Measurements from ENCODE around the gene IQGAP2. TPM values are rescaled to one million over a fixed set of nuclear protein-coding genes. Genes with fewer than 3 reads are reported as not detected.
A peak's percentile ranks its signal among the peaks of the same experiment; 100 is the strongest.

The IQGAP2 gene
- total and polyA plus RNA-seq, 2 donors, result 20.7 to 33.3 TPM

GRCh38 chr5:76570153-76570552 lies 167.1 kb downstream of the IQGAP2 start:
- H3K4me3 ChIP-seq (ENCODE audit: low read length in 2 of 2), result no peak overlapping the region
- no peaks in the 10 kb centered on the region for H3K27me3 ChIP-seq (ENCODE audit: control insufficient read depth in 2 of 2, insufficient read depth in 1 of 2, low read length in 1 of 2)
- no peaks in the 10 kb centered on the region for H3K36me3 ChIP-seq (ENCODE audit: control insufficient read depth in 2 of 2, insufficient read depth in 2 of 2, low read length in 1 of 2)
- no peak for DNase-seq (ENCODE audit: low read depth in 6 of 9, low spot score in 9 of 9)
- H3K9me3 ChIP-seq (ENCODE audit: control insufficient read depth in 2 of 2, insufficient read depth in 1 of 2, low read length in 1 of 2), result no peaks in the 10 kb centered on the region
- H3K27ac ChIP-seq (ENCODE audit: low read depth in 1 of 2, low read length in 1 of 2), result no peak overlapping the region
- H3K4me1 ChIP-seq (ENCODE audit: control insufficient read depth in 2 of 2, insufficient read depth in 2 of 2, low read length in 2 of 2), result no peaks in the 10 kb centered on the region
- WGBS, result 93% methylated on average over 4 of the region's 4 CpGs

GRCh38 chr5:76571559-76571958 lies 168.5 kb downstream of the IQGAP2 start:
- Histone ChIP-seq H3K27me3 (ENCODE audit: control insufficient read depth in 2 of 2, insufficient read depth in 1 of 2, low read length in 1 of 2) (no peaks in the 10 kb centered on the region), H3K9me3 (ENCODE audit: control insufficient read depth in 2 of 2, insufficient read depth in 1 of 2, low read length in 1 of 2) (no peaks in the 10 kb centered on the region), H3K27ac (ENCODE audit: low read depth in 1 of 2, low read length in 1 of 2) (no peak overlapping the region), H3K4me3 (ENCODE audit: low read length in 2 of 2) (no peak overlapping the region), H3K36me3 (ENCODE audit: control insufficient read depth in 2 of 2, insufficient read depth in 2 of 2, low read length in 1 of 2) (no peaks in the 10 kb centered on the region), H3K4me1 (ENCODE audit: control insufficient read depth in 2 of 2, insufficient read depth in 2 of 2, low read length in 2 of 2) (no peaks in the 10 kb centered on the region)
- DNase-seq (ENCODE audit: low read depth in 6 of 9, low spot score in 9 of 9), result no peak

- Histone ChIP-seq H3K36me3 (ENCODE audit: control insufficient read depth in 2 of 2, insufficient read depth in 2 of 2, low read length in 1 of 2) (no peaks in the 10 kb centered on the region), H3K27me3 (ENCODE audit: control insufficient read depth in 2 of 2, insufficient read depth in 1 of 2, low read length in 1 of 2) (no peaks in the 10 kb centered on the region), H3K9me3 (ENCODE audit: control insufficient read depth in 2 of 2, insufficient read depth in 1 of 2, low read length in 1 of 2) (no peaks in the 10 kb centered on the region), H3K27ac (ENCODE audit: low read depth in 1 of 2, low read length in 1 of 2) (no peak overlapping the region), H3K4me1 (ENCODE audit: control insufficient read depth in 2 of 2, insufficient read depth in 2 of 2, low read length in 2 of 2) (no peaks in the 10 kb centered on the region), H3K4me3 (ENCODE audit: low read length in 2 of 2) (no peak overlapping the region)
- no peak for DNase-seq (ENCODE audit: low read depth in 6 of 9, low spot score in 9 of 9)
Observed at GRCh38 chr5:76576450-76576849, 173.4 kb downstream of the IQGAP2 start.

GRCh38 chr5:76576996-76577395 lies 173.9 kb downstream of the IQGAP2 start:
- Histone ChIP-seq H3K4me3 (ENCODE audit: low read length in 2 of 2) (no peak overlapping the region), H3K4me1 (ENCODE audit: control insufficient read depth in 2 of 2, insufficient read depth in 2 of 2, low read length in 2 of 2) (no peaks in the 10 kb centered on the region), H3K36me3 (ENCODE audit: control insufficient read depth in 2 of 2, insufficient read depth in 2 of 2, low read length in 1 of 2) (no peaks in the 10 kb centered on the region), H3K27me3 (ENCODE audit: control insufficient read depth in 2 of 2, insufficient read depth in 1 of 2, low read length in 1 of 2) (no peaks in the 10 kb centered on the region), H3K9me3 (ENCODE audit: control insufficient read depth in 2 of 2, insufficient read depth in 1 of 2, low read length in 1 of 2) (no peaks in the 10 kb centered on the region), H3K27ac (ENCODE audit: low read depth in 1 of 2, low read length in 1 of 2) (no peak overlapping the region)
- 96% methylated on average over 4 of the region's 4 CpGs for WGBS
- no peak for DNase-seq (ENCODE audit: low read depth in 6 of 9, low spot score in 9 of 9)

GRCh38 chr5:76579166-76579937 lies 176.3 kb downstream of the IQGAP2 start:
- Histone ChIP-seq H3K27me3 (ENCODE audit: control insufficient read depth in 2 of 2, insufficient read depth in 1 of 2, low read length in 1 of 2) (no peaks in the 10 kb centered on the region), H3K9me3 (ENCODE audit: control insufficient read depth in 2 of 2, insufficient read depth in 1 of 2, low read length in 1 of 2) (no peaks in the 10 kb centered on the region), H3K4me3 (ENCODE audit: low read length in 2 of 2) (no peak overlapping the region), H3K4me1 (ENCODE audit: control insufficient read depth in 2 of 2, insufficient read depth in 2 of 2, low read length in 2 of 2) (peaks cover 0 to 5% of the 10 kb centered on the region in 2 donors), H3K36me3 (ENCODE audit: control insufficient read depth in 2 of 2, insufficient read depth in 2 of 2, low read length in 1 of 2) (no peaks in the 10 kb centered on the region), H3K27ac (ENCODE audit: low read depth in 1 of 2, low read length in 1 of 2) (no peak overlapping the region)
- 91% methylated on average over 7 of the region's 7 CpGs for WGBS
- no peak for DNase-seq (ENCODE audit: low read depth in 6 of 9, low spot score in 9 of 9)

- Histone ChIP-seq H3K27me3 (ENCODE audit: control insufficient read depth in 2 of 2, insufficient read depth in 1 of 2, low read length in 1 of 2) (no peaks in the 10 kb centered on the region), H3K27ac (ENCODE audit: low read depth in 1 of 2, low read length in 1 of 2) (no peak overlapping the region), H3K36me3 (ENCODE audit: control insufficient read depth in 2 of 2, insufficient read depth in 2 of 2, low read length in 1 of 2) (no peaks in the 10 kb centered on the region), H3K4me3 (ENCODE audit: low read length in 2 of 2) (no peak overlapping the region), H3K9me3 (ENCODE audit: control insufficient read depth in 2 of 2, insufficient read depth in 1 of 2, low read length in 1 of 2) (no peaks in the 10 kb centered on the region), H3K4me1 (ENCODE audit: control insufficient read depth in 2 of 2, insufficient read depth in 2 of 2, low read length in 2 of 2) (peaks cover 0 to 5% of the 10 kb centered on the region in 2 donors)
- WGBS, result 99% methylated on average over 3 of the region's 3 CpGs
- DNase-seq (ENCODE audit: low read depth in 6 of 9, low spot score in 9 of 9), result no peak
Observed at GRCh38 chr5:76580981-76581380, 177.9 kb downstream of the IQGAP2 start.

GRCh38 chr5:76582230-76583162 lies 179.4 kb downstream of the IQGAP2 start:
- DNase-seq (ENCODE audit: low read depth in 6 of 9, low spot score in 9 of 9), result peak in 1 of 9 donors; percentile 29
- H3K4me1 ChIP-seq (ENCODE audit: control insufficient read depth in 2 of 2, insufficient read depth in 2 of 2, low read length in 2 of 2), result peaks cover 0 to 5% of the 10 kb centered on the region in 2 donors
- H3K4me3 ChIP-seq (ENCODE audit: low read length in 2 of 2), result no peak overlapping the region
- no peaks in the 10 kb centered on the region for H3K36me3 ChIP-seq (ENCODE audit: control insufficient read depth in 2 of 2, insufficient read depth in 2 of 2, low read length in 1 of 2)
- 94% methylated on average over 6 of the region's 6 CpGs for WGBS
- no peak overlapping the region for H3K27ac ChIP-seq (ENCODE audit: low read depth in 1 of 2, low read length in 1 of 2)
- H3K27me3 ChIP-seq (ENCODE audit: control insufficient read depth in 2 of 2, insufficient read depth in 1 of 2, low read length in 1 of 2), result no peaks in the 10 kb centered on the region
- H3K9me3 ChIP-seq (ENCODE audit: control insufficient read depth in 2 of 2, insufficient read depth in 1 of 2, low read length in 1 of 2), result no peaks in the 10 kb centered on the region

- 79% methylated on average over 7 of the region's 7 CpGs for WGBS
- no peaks in the 10 kb centered on the region for H3K27me3 ChIP-seq (ENCODE audit: control insufficient read depth in 2 of 2, insufficient read depth in 1 of 2, low read length in 1 of 2)
- H3K4me1 ChIP-seq (ENCODE audit: control insufficient read depth in 2 of 2, insufficient read depth in 2 of 2, low read length in 2 of 2), result peaks cover 0 to 5% of the 10 kb centered on the region in 2 donors
- no peaks in the 10 kb centered on the region for H3K36me3 ChIP-seq (ENCODE audit: control insufficient read depth in 2 of 2, insufficient read depth in 2 of 2, low read length in 1 of 2)
- H3K27ac ChIP-seq (ENCODE audit: low read depth in 1 of 2, low read length in 1 of 2), result no peak overlapping the region
- H3K4me3 ChIP-seq (ENCODE audit: low read length in 2 of 2), result no peak overlapping the region
- peak in 1 of 9 donors; percentile 34 for DNase-seq (ENCODE audit: low read depth in 6 of 9, low spot score in 9 of 9)
- H3K9me3 ChIP-seq (ENCODE audit: control insufficient read depth in 2 of 2, insufficient read depth in 1 of 2, low read length in 1 of 2), result no peaks in the 10 kb centered on the region
Observed at GRCh38 chr5:76583163-76584047, 180.3 kb downstream of the IQGAP2 start.

Measured in thymus (tissue), 11 donors.